Osteocyte (in vitro differentiated cells): ENCODE data around the gene ORC4. TPM values are rescaled to one million over a fixed set of nuclear protein-coding genes. Genes with fewer than 3 reads are reported as not detected.

ENCODE experiments used
- DNase-seq: peaks from one replicate; pipeline ENCODE4 v3.0.0; 2021; ENCODE audit warnings: mixed read lengths; ENCODE audit not compliant: unreplicated experiment; ENCODE audit errors: extremely low spot score
- H3K27ac Mint-ChIP-seq: one replicate; pipeline ENCODE4 v1.8.0; 2021; ENCODE audit warnings: mild to moderate bottlenecking, mixed read lengths; ENCODE audit not compliant: unreplicated experiment
- H3K27me3 Mint-ChIP-seq: one replicate; pipeline ENCODE4 v1.8.0; 2021; ENCODE audit warnings: mixed read lengths; ENCODE audit not compliant: unreplicated experiment
- H3K36me3 Mint-ChIP-seq: one replicate; pipeline ENCODE4 v1.8.0; 2021; ENCODE audit warnings: mixed read lengths; ENCODE audit not compliant: unreplicated experiment
- H3K4me1 Mint-ChIP-seq: one replicate; pipeline ENCODE4 v1.8.0; 2021; ENCODE audit warnings: mixed read lengths; ENCODE audit not compliant: unreplicated experiment
- H3K4me3 Mint-ChIP-seq: one replicate; pipeline ENCODE4 v1.8.0; 2021; ENCODE audit warnings: mild to moderate bottlenecking, moderate library complexity, mixed read lengths; ENCODE audit not compliant: unreplicated experiment
- H3K9me3 Mint-ChIP-seq: one replicate; pipeline ENCODE4 v1.8.0; 2021; ENCODE audit warnings: mixed read lengths; ENCODE audit not compliant: unreplicated experiment
- total RNA-seq: library from RNA; stranded (reverse); gene quantifications from 2 replicates; pipeline ENCODE4 v1.2.1, GENCODE V29; 2021
- TF ChIP-seq, protein P1 (sequence below): fragments of 200-600 bp; sonication (generic); IDR thresholded peaks from 2 replicates; pipeline ENCODE4 v1.5.0; 2021; ENCODE audit warnings: antibody characterized with exemption, mild to moderate bottlenecking, moderate library complexity

Gene ORC4
- total RNA-seq, 1 donor from 2014 or later, result 45.0 TPM

DNA sequence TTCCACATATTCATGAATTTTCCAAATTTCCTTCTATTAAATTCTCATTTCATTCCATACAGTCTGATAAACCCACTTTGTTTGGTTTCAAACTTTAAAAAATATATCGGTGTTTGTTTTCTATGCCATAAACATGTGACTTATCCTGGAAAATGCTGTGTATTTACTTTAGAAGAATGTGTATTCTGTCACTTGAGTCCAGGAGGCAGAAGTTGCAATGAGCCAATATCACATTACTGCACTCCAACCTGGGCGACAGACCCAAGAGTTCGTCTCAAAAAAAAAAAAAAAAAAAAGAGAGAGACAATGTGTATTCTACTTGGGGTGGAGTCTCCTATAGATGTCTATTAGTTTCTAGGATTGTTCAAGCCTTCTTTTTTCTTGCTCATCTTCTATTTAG is 32.1 kb upstream of the ORC4 start:
- H3K4me3 Mint-ChIP-seq, result no peak overlapping the region
- TF ChIP-seq, protein P1, sequence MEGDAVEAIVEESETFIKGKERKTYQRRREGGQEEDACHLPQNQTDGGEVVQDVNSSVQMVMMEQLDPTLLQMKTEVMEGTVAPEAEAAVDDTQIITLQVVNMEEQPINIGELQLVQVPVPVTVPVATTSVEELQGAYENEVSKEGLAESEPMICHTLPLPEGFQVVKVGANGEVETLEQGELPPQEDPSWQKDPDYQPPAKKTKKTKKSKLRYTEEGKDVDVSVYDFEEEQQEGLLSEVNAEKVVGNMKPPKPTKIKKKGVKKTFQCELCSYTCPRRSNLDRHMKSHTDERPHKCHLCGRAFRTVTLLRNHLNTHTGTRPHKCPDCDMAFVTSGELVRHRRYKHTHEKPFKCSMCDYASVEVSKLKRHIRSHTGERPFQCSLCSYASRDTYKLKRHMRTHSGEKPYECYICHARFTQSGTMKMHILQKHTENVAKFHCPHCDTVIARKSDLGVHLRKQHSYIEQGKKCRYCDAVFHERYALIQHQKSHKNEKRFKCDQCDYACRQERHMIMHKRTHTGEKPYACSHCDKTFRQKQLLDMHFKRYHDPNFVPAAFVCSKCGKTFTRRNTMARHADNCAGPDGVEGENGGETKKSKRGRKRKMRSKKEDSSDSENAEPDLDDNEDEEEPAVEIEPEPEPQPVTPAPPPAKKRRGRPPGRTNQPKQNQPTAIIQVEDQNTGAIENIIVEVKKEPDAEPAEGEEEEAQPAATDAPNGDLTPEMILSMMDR, result no peak
- no peak for DNase-seq
- peaks cover 7% of the 10 kb centered on the region for H3K9me3 Mint-ChIP-seq
- no peaks in the 10 kb centered on the region for H3K27me3 Mint-ChIP-seq
- H3K27ac Mint-ChIP-seq, result no peak overlapping the region
- peaks cover 9% of the 10 kb centered on the region for H3K36me3 Mint-ChIP-seq
- H3K4me1 Mint-ChIP-seq, result peaks cover 11% of the 10 kb centered on the region

DNA sequence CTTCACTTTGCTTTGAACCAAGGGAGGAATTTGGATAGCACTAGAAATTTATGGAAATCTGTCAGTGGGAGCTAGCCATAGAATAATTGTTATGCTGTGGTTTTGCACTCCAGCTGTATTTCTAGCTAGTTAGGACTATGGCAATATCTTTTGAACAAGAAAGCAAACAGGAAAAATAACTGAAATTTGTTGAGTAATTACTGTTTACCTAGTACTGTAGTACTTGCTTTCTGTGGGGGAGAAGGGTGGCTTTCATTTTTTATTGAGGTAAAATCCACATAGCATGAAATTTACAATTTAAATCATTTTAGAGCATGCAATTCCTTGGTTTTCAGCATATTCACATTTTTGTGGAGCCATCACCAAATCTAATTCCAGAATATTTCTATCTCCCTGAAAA is 28.7 kb upstream of the ORC4 start:
- DNase-seq, result no peak
- TF ChIP-seq, protein P1, result no peak
- H3K4me3 Mint-ChIP-seq, result no peak overlapping the region
- peaks cover 6% of the 10 kb centered on the region for H3K36me3 Mint-ChIP-seq
- H3K9me3 Mint-ChIP-seq, result peaks cover 7% of the 10 kb centered on the region
- no peaks in the 10 kb centered on the region for H3K27me3 Mint-ChIP-seq
- peaks cover 11% of the 10 kb centered on the region for H3K4me1 Mint-ChIP-seq
- no peak overlapping the region for H3K27ac Mint-ChIP-seq

DNA sequence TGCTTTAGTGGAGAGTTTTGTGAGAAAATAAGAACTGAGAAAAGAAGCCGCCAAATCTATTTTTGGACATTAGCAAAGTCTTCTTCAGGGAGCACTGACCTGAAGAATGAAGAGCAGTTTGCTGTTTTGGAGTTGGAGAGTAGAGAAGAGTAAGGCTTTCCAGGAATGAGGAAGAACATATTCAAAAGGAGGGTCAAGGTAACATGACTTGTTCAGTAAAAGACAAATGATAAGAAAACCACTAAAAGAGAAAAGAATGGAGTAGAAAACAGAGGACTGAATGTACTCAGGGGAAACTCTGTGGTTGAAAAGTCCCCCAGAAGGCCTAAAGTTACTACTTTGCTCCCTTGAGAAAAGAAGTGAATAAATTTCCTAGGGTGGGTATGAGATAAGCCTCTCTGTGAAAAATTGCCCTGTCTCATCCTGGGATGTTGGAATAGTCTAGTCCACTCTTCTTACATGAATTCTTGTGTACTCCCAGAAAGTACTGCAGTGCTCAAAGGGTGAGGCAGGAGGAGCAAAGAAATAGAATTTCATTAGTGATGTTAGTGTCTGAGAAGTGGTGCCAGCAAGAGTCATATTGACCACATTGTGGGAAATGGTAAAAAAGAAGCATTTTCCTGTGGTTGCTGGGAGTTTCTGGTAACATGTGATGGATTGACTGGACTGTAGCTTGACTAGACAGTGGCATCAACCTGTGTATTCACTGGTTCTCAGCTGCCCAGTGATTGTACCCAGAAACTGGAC is 28.1 kb upstream of the ORC4 start:
- no peak overlapping the region for H3K27ac Mint-ChIP-seq
- H3K9me3 Mint-ChIP-seq, result peaks cover 7% of the 10 kb centered on the region
- TF ChIP-seq, protein P1, result no peak
- H3K36me3 Mint-ChIP-seq, result peaks cover 6% of the 10 kb centered on the region
- no peak for DNase-seq
- H3K4me3 Mint-ChIP-seq, result no peak overlapping the region
- peaks cover 11% of the 10 kb centered on the region for H3K4me1 Mint-ChIP-seq
- no peaks in the 10 kb centered on the region for H3K27me3 Mint-ChIP-seq

DNA sequence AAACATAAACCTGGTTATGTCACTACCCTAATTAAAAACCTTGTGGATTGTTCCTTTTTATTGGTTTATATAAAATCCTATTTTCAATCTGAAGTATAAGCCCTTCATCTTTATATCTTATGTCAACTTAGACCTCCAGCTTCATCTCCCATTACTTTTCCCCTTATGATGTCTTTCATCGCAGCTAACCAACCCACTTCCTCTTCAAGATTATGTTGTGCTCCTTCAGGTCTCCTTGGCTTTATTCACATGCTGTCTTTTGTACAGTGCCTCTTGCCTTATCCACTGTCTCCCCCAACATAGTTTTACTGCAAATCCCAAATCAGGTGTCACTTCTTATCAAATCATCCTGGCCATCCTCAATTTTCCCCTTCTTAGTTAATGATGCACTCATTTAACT is 26.3 kb upstream of the ORC4 start:
- H3K4me3 Mint-ChIP-seq, result no peak overlapping the region
- no peak overlapping the region for H3K27ac Mint-ChIP-seq
- DNase-seq, result no peak
- H3K9me3 Mint-ChIP-seq, result no peaks in the 10 kb centered on the region
- TF ChIP-seq, protein P1, result no peak
- H3K4me1 Mint-ChIP-seq, result peaks cover 11% of the 10 kb centered on the region
- no peaks in the 10 kb centered on the region for H3K27me3 Mint-ChIP-seq
- peaks cover 9% of the 10 kb centered on the region for H3K36me3 Mint-ChIP-seq

DNA sequence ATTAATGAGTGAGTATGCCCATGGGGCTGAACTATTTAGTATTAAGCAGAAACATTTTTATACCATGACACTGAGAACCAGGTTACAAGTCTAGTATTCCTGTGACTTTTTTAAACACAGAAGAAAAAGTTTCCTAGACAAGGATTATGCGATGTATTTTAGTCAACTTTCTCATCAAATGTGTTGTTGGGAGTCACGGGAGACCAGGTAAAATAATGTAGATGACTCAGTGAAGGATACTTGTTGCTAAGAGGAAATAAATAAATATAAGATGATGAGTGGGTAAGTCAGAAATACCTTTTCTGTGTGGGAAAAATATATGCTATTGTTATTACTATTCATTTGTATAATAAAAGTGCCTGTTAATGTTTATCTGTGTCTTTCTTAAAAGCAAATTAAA is 23.8 kb upstream of the ORC4 start:
- DNase-seq, result no peak
- no peaks in the 10 kb centered on the region for H3K9me3 Mint-ChIP-seq
- H3K36me3 Mint-ChIP-seq, result peaks cover 15% of the 10 kb centered on the region
- peaks cover 2% of the 10 kb centered on the region for H3K4me1 Mint-ChIP-seq
- H3K27ac Mint-ChIP-seq, result no peak overlapping the region
- H3K4me3 Mint-ChIP-seq, result no peak overlapping the region
- TF ChIP-seq, protein P1, result no peak
- H3K27me3 Mint-ChIP-seq, result no peaks in the 10 kb centered on the region
